ENCODE results near the gene TMPRSS3. TPM values are rescaled to one million over a fixed set of nuclear protein-coding genes. Genes with fewer than 3 reads are reported as not detected.

TMPRSS3 gene
- total and polyA plus RNA-seq, 2 of the 13 experiments (the other 11 are each of a cell fraction or from before 2014, with no cell fraction given): 2.8 to 16.9 TPM

DNA sequence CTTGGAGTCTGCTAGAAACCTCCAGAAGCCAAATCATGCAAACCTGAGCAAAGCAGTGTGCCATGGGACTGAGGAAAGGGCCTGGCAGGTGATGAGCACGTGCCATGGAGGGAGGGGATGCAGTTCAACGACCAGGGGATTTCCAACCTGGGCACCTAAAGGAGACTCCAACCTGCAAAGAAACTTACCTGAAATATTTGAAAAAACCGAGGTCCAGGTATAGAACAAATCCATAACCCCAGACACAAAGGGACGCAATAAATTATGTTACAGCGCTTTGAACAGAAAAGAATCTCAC, 16.7 kb upstream of the TMPRSS3 start:
- Histone ChIP-seq H3K4me1 (ENCODE audit: insufficient read depth, low read length) (peaks cover 19% of the 10 kb centered on the region), H3K4me2 (ENCODE audit: low read depth, low read length) (no peak overlapping the region), H3K79me2 (ENCODE audit: insufficient read depth, low read length) (no peaks in the 10 kb centered on the region), H3K36me3 (replicated peaks in 1 of 2; ENCODE audit: control insufficient read depth in 1 of 2, insufficient read depth in 2 of 2, low read length in 2 of 2) (no peaks in the 10 kb centered on the region), H3K9me3 (ENCODE audit: low read length) (no peaks in the 10 kb centered on the region), H3K27me3 (ENCODE audit: control insufficient read depth in 1 of 2, insufficient read depth in 2 of 2, low read length in 2 of 2) (peaks cover 1 to 9% of the 10 kb centered on the region in 2 experiments; a peak in 4 of 5 replicates), H4K20me1 (ENCODE audit: insufficient read depth, low read length) (no peaks in the 10 kb centered on the region), H3K4me3 (replicated peaks in 1 of 3; ENCODE audit: insufficient read depth in 1 of 3, low read depth in 2 of 3, low read length in 3 of 3) (no peak overlapping the region), H3K27ac (ENCODE audit: extremely low read length, insufficient read depth, low read length) (no peak overlapping the region), H2AFZ (ENCODE audit: low read length) (no peak overlapping the region), H3K9ac (ENCODE audit: insufficient read depth, low read depth, low read length) (no peak overlapping the region)
- BruUV-seq (replicated peaks): no TSS peak
- intact Hi-C loops (cut with micrococcal nuclease; ENCODE audit: unreplicated experiment): no loop called here
- DNase-seq (ENCODE audit: low spot score) (no peak), FAIRE-seq (no peak), ATAC-seq (no peak)
- TF ChIP-seq, protein P1, sequence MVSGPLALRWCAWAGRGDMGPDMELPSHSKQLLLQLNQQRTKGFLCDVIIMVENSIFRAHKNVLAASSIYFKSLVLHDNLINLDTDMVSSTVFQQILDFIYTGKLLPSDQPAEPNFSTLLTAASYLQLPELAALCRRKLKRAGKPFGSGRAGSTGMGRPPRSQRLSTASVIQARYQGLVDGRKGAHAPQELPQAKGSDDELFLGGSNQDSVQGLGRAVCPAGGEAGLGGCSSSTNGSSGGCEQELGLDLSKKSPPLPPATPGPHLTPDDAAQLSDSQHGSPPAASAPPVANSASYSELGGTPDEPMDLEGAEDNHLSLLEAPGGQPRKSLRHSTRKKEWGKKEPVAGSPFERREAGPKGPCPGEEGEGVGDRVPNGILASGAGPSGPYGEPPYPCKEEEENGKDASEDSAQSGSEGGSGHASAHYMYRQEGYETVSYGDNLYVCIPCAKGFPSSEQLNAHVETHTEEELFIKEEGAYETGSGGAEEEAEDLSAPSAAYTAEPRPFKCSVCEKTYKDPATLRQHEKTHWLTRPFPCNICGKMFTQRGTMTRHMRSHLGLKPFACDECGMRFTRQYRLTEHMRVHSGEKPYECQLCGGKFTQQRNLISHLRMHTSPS (CRISPR knock-in tag; IDR thresholded peaks at IDR 0.05; ENCODE audit: low read depth): no peak
- TF ChIP-seq, protein P2, sequence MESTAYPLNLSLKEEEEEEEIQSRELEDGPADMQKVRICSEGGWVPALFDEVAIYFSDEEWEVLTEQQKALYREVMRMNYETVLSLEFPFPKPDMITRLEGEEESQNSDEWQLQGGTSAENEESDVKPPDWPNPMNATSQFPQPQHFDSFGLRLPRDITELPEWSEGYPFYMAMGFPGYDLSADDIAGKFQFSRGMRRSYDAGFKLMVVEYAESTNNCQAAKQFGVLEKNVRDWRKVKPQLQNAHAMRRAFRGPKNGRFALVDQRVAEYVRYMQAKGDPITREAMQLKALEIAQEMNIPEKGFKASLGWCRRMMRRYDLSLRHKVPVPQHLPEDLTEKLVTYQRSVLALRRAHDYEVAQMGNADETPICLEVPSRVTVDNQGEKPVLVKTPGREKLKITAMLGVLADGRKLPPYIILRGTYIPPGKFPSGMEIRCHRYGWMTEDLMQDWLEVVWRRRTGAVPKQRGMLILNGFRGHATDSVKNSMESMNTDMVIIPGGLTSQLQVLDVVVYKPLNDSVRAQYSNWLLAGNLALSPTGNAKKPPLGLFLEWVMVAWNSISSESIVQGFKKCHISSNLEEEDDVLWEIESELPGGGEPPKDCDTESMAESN (CRISPR knock-in tag; conservative IDR thresholded peaks at IDR 0.05): no peak
- no peak for TF ChIP-seq ZNF772 (CRISPR knock-in tag; IDR thresholded peaks at IDR 0.05)
- WGBS (ENCODE audit: low lambda C conversion rate): 41% methylated on average over 5 of the region's 5 CpGs
- in situ Hi-C loops (cut with HindIII; ENCODE audit: extremely low pct_ligation_motif_present, low pct_unique_long_range_greater_than_20kb): no loop called here
- ChIA-PET POLR2A (no interaction called here), CTCF (ENCODE audit: low intra/inter-chr PET ratio, low total read pairs) (no interaction called here)

Measured in HepG2 (cell line).